ENCODE data around the gene ITGB3. TPM values are rescaled to one million over a fixed set of nuclear protein-coding genes. Genes with fewer than 3 reads are reported as not detected.

The ITGB3 gene
- total and polyA plus RNA-seq, 10 of the 15 experiments (the other 5 are each of a cell fraction or from before 2014, with no cell fraction given): 0.69 to 22.8 (median 13.6) TPM

- no peak overlapping the region for H3K4me2 ChIP-seq (ENCODE audit: control insufficient read depth, insufficient read depth)
- RAD21 ChIA-PET (ENCODE audit: unreplicated experiment): interaction anchor here (0.6 to 3.1 kb wide), 4 partner anchors 11 to 372 kb away, joined by 3 to 12 read pairs (median 6); no protein-coding TSS in a partner anchor
- no peak overlapping the region; the same call in 1 of the 2 replicates for H2AFZ ChIP-seq (ENCODE audit: control insufficient read depth, low read depth, low read length)
- H3K4me1 ChIP-seq (ENCODE audit: control insufficient read depth, insufficient read depth, low read length): peaks cover 10% of the 10 kb centered on the region
- CTCF ChIA-PET: interaction anchor here (0.7 to 3.0 kb wide), 9 partner anchors 9 to 79 kb away, joined by 3 to 16 read pairs (median 5); no protein-coding TSS in a partner anchor
- ATAC-seq (no peak), FAIRE-seq (no peak), DNase-seq (ENCODE audit: low read depth, low spot score) (no peak)
- no peak overlapping the region for H3K4me3 ChIP-seq
- in situ Hi-C loops (cut with MboI): no loop called here
- no peaks in the 10 kb centered on the region for H3K27me3 ChIP-seq (replicated peaks in 1 of 2; ENCODE audit: control insufficient read depth in 2 of 2, insufficient read depth in 2 of 2, low read length in 1 of 2)
- no peaks in the 10 kb centered on the region for H4K20me1 ChIP-seq (ENCODE audit: control insufficient read depth, insufficient read depth)
- BruUV-seq (replicated peaks): no TSS peak
- no peak overlapping the region for H3K27ac ChIP-seq (ENCODE audit: control insufficient read depth, insufficient read depth)
- intact Hi-C loops (cut with micrococcal nuclease; ENCODE audit: unreplicated experiment): no loop called here
- 42% methylated on average over 3 of the region's 3 CpGs for WGBS (ENCODE audit: insufficient coverage, insufficient replicate concordance, low lambda C conversion rate, missing lambda C conversion rate)
- H3K36me3 ChIP-seq (ENCODE audit: control insufficient read depth in 2 of 2, insufficient read depth in 2 of 2, low read length in 1 of 2): no peaks in the 10 kb centered on the region
- no peak for TF ChIP-seq IRF3 (IDR thresholded peaks at IDR 0.05)
- TF ChIP-seq ZNF274 (IDR thresholded peaks at IDR 0.05; ENCODE audit: insufficient read depth, insufficient read length): no peak
- no peak for TF ChIP-seq ATF2 (IDR thresholded peaks at IDR 0.05; ENCODE audit: low read length)
- TF ChIP-seq ZBTB4 (CRISPR knock-in tag; IDR thresholded peaks at IDR 0.05): no peak
- no peak for TF ChIP-seq YY1 (IDR thresholded peaks at IDR 0.05; ENCODE audit: low read depth, low read length)
- TF ChIP-seq EED (IDR thresholded peaks at IDR 0.05; ENCODE audit: low read depth): no peak
- no peak for TF ChIP-seq SMARCA5 (IDR thresholded peaks at IDR 0.05)
- no peak for TF ChIP-seq POLR2AphosphoS2 (IDR thresholded peaks at IDR 0.05; ENCODE audit: low read depth, low read length)
- TF ChIP-seq E2F8 (IDR thresholded peaks at IDR 0.05; ENCODE audit: low read depth, partially characterized antibody): no peak
- TF ChIP-seq POLR2AphosphoS5 (IDR thresholded peaks at IDR 0.05; ENCODE audit: low read length): no peak
- no peak for TF ChIP-seq HCFC1 (IDR thresholded peaks at IDR 0.05; ENCODE audit: low read length)
- no peak for TF ChIP-seq ZNF217 (IDR thresholded peaks at IDR 0.05)
- TF ChIP-seq NKRF (conservative IDR thresholded peaks at IDR 0.05): no peak
- no peak for TF ChIP-seq WRNIP1 (IDR thresholded peaks at IDR 0.05; ENCODE audit: borderline replicate concordance, low read depth, low read length)
- peaks cover 8% of the 10 kb centered on the region; the same call in 2 of the 3 replicates for H3K9me3 ChIP-seq (replicated peaks; ENCODE audit: control insufficient read depth, insufficient read depth, low read length)
- H3K79me2 ChIP-seq (ENCODE audit: control insufficient read depth, insufficient read depth, low read length): no peaks in the 10 kb centered on the region
- SMC1A ChIA-PET (ENCODE audit: uncharacterized antibody, unreplicated experiment): interaction anchor here (1.0 to 2.2 kb wide), 8 partner anchors 8 to 75 kb away, joined by 3 to 13 read pairs (median 4); no protein-coding TSS in a partner anchor
- POLR2A ChIA-PET: interaction anchor here (0.7 to 1.3 kb wide), 5 partner anchors 9 to 60 kb away, joined by 3 read pairs; no protein-coding TSS in a partner anchor
- H3K9ac ChIP-seq (ENCODE audit: control insufficient read depth, insufficient read depth, low read length): no peak overlapping the region
These were observed 12.8 kb upstream of the ITGB3 start for GRCh38 chr17:47240806-47241205.
